ENCODE data around the gene PTPRB.

Gene PTPRB

DNA sequence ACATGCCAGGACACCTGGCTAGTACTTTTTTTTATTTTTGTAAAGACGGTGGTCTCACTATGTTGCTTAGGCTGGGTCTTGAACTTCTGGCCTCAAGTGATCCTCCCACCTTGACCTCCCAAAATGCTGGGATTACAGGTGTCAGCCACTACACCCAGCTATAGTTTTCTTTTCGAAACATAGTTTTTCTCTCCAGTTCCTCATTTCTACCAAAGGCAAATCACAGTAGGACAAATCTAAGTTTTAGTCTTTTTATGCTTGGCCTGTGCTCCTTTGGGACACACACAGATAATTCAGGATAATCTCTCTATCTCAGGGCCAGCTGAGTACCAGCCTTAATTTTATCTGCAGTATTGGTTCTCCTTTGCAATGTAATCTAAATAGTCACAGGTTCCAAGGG, 170.5 kb downstream of the PTPRB start:
- no peaks in the 10 kb centered on the region for H3K27me3 ChIP-seq (ENCODE audit: control insufficient read depth, low read length)
- no peaks in the 10 kb centered on the region for H4K20me1 ChIP-seq (ENCODE audit: control insufficient read depth, insufficient read depth, low read depth, low read length)
- 0 out of 2 replicates have a peak, but pooled peaks cover 3% of the 10 kb centered on the region for H3F3A ChIP-seq (ENCODE audit: control insufficient read depth, insufficient read depth)
- H3K36me3 ChIP-seq (ENCODE audit: control insufficient read depth, low read length), result peaks cover 30% of the 10 kb centered on the region
- H3K4me1 ChIP-seq (ENCODE audit: control insufficient read depth, low read length), result peaks cover 24% of the 10 kb centered on the region
- no peak overlapping the region for H3K4me2 ChIP-seq (ENCODE audit: low read length)
- TF ChIP-seq CTCF (IDR thresholded peaks at IDR 0.05; ENCODE audit: low read depth, low read length, poor library complexity, severe bottlenecking) (no peak), EZH2phosphoT487 (IDR thresholded peaks at IDR 0.05; ENCODE audit: borderline replicate concordance, low read length) (no peak)
- no peak overlapping the region for H3K4me3 ChIP-seq (ENCODE audit: low read length)
- H3K9me3 ChIP-seq (ENCODE audit: control insufficient read depth, insufficient read depth, low read length), result peaks cover 19% of the 10 kb centered on the region
- no peaks in the 10 kb centered on the region for H3K9me2 ChIP-seq (replicated peaks; ENCODE audit: control insufficient read depth, low read length)
- no peak overlapping the region for H3K27ac ChIP-seq (ENCODE audit: low read depth, low read length)
- H3K79me2 ChIP-seq (ENCODE audit: control insufficient read depth, low read length), result peaks cover 43% of the 10 kb centered on the region

All from DOHH2 (cell line).